WTC11 (cell line): ENCODE data around the gene RPTOR.

Experiments used
- ATF1 ChIP-seq: sonication (generic); formaldehyde crosslinking; IDR thresholded peaks from 2 replicates; pipeline ENCODE4 v1.8.1; 2023; ENCODE audit warnings: mild to moderate bottlenecking, moderate library complexity, missing genetic modification reagents
- CREM ChIP-seq: sonication (generic); formaldehyde crosslinking; IDR thresholded peaks from 2 replicates; pipeline ENCODE4 v1.8.1; 2022; ENCODE audit warnings: mild to moderate bottlenecking, missing genetic modification reagents, moderate library complexity
- E2F4 ChIP-seq: sonication (generic); formaldehyde crosslinking; IDR thresholded peaks from 2 replicates; pipeline ENCODE4 v1.8.1; 2022; ENCODE audit warnings: low read depth, mild to moderate bottlenecking, moderate library complexity, missing genetic modification reagents, borderline replicate concordance
- E2F5 ChIP-seq: sonication (generic); formaldehyde crosslinking; IDR thresholded peaks from 2 replicates; pipeline ENCODE4 v1.8.1; 2022; ENCODE audit warnings: mild to moderate bottlenecking, moderate library complexity, missing genetic modification reagents
- FOXJ3 ChIP-seq: sonication (generic); formaldehyde crosslinking; IDR thresholded peaks from 2 replicates; pipeline ENCODE4 v1.9.0; 2021; ENCODE audit warnings: missing genetic modification reagents, mild to moderate bottlenecking, borderline replicate concordance
- MAX ChIP-seq: sonication (generic); formaldehyde crosslinking; IDR thresholded peaks from 2 replicates; pipeline ENCODE4 v1.8.0; 2022; ENCODE audit warnings: mild to moderate bottlenecking, missing genetic modification reagents
- NFE2L1 ChIP-seq: sonication (generic); formaldehyde crosslinking; IDR thresholded peaks from 2 replicates; pipeline ENCODE4 v1.8.1; 2023; ENCODE audit warnings: missing genetic modification reagents
- NR1H2 ChIP-seq: sonication (generic); formaldehyde crosslinking; IDR thresholded peaks from 2 replicates; pipeline ENCODE4 v1.9.0; 2021; ENCODE audit warnings: mild to moderate bottlenecking, moderate library complexity, missing genetic modification reagents
- ZNF121 ChIP-seq: sonication (generic); formaldehyde crosslinking; IDR thresholded peaks from 2 replicates; pipeline ENCODE4 v1.8.0; 2023; ENCODE audit warnings: missing genetic modification reagents
- ZNF416 ChIP-seq: fragments of 250-450 bp; sonication (Bioruptor Pico); IDR thresholded peaks from 2 replicates; pipeline ENCODE4 v1.9.0; 2021; ENCODE audit warnings: mild to moderate bottlenecking, inconsistent platforms
- TF ChIP-seq, protein P1 (sequence below): fragments of 200-600 bp; IDR thresholded peaks from 2 replicates; pipeline ENCODE4 v1.8.0; 2022; ENCODE audit warnings: antibody characterized with exemption
- TF ChIP-seq, protein P2 (sequence below): sonication (generic); formaldehyde crosslinking; IDR thresholded peaks from 2 replicates; pipeline ENCODE4 v1.8.1; 2023; ENCODE audit warnings: mild to moderate bottlenecking, missing genetic modification reagents, moderate library complexity
- TF ChIP-seq, protein P3 (sequence below): sonication (generic); formaldehyde crosslinking; IDR thresholded peaks from 2 replicates; pipeline ENCODE4 v1.8.1; 2023; ENCODE audit warnings: mild to moderate bottlenecking, missing genetic modification reagents, moderate library complexity
- TF ChIP-seq, protein P4 (sequence below): sonication (generic); formaldehyde crosslinking; IDR thresholded peaks from 2 replicates; pipeline ENCODE4 v1.8.1; 2023; ENCODE audit warnings: mild to moderate bottlenecking, missing genetic modification reagents, borderline replicate concordance

GRCh38 chr17:80507965-80508364 lies 36.7 kb upstream of the RPTOR start:
- TF ChIP-seq, protein P1, sequence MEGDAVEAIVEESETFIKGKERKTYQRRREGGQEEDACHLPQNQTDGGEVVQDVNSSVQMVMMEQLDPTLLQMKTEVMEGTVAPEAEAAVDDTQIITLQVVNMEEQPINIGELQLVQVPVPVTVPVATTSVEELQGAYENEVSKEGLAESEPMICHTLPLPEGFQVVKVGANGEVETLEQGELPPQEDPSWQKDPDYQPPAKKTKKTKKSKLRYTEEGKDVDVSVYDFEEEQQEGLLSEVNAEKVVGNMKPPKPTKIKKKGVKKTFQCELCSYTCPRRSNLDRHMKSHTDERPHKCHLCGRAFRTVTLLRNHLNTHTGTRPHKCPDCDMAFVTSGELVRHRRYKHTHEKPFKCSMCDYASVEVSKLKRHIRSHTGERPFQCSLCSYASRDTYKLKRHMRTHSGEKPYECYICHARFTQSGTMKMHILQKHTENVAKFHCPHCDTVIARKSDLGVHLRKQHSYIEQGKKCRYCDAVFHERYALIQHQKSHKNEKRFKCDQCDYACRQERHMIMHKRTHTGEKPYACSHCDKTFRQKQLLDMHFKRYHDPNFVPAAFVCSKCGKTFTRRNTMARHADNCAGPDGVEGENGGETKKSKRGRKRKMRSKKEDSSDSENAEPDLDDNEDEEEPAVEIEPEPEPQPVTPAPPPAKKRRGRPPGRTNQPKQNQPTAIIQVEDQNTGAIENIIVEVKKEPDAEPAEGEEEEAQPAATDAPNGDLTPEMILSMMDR: no peak
- TF ChIP-seq ATF1 (no peak), E2F5 (CRISPR knock-in tag) (no peak), NFE2L1 (CRISPR knock-in tag) (no peak), MAX (CRISPR knock-in tag) (no peak), NR1H2 (CRISPR knock-in tag) (no peak), CREM (CRISPR knock-in tag) (no peak), E2F4 (CRISPR knock-in tag) (no peak), FOXJ3 (CRISPR knock-in tag) (no peak), ZNF121 (no peak), ZNF416 (CRISPR knock-in tag) (no peak)
- TF ChIP-seq, protein P2, sequence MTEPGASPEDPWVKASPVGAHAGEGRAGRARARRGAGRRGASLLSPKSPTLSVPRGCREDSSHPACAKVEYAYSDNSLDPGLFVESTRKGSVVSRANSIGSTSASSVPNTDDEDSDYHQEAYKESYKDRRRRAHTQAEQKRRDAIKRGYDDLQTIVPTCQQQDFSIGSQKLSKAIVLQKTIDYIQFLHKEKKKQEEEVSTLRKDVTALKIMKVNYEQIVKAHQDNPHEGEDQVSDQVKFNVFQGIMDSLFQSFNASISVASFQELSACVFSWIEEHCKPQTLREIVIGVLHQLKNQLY: no peak
- TF ChIP-seq, protein P3, sequence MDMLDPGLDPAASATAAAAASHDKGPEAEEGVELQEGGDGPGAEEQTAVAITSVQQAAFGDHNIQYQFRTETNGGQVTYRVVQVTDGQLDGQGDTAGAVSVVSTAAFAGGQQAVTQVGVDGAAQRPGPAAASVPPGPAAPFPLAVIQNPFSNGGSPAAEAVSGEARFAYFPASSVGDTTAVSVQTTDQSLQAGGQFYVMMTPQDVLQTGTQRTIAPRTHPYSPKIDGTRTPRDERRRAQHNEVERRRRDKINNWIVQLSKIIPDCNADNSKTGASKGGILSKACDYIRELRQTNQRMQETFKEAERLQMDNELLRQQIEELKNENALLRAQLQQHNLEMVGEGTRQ: no peak
- TF ChIP-seq, protein P4, sequence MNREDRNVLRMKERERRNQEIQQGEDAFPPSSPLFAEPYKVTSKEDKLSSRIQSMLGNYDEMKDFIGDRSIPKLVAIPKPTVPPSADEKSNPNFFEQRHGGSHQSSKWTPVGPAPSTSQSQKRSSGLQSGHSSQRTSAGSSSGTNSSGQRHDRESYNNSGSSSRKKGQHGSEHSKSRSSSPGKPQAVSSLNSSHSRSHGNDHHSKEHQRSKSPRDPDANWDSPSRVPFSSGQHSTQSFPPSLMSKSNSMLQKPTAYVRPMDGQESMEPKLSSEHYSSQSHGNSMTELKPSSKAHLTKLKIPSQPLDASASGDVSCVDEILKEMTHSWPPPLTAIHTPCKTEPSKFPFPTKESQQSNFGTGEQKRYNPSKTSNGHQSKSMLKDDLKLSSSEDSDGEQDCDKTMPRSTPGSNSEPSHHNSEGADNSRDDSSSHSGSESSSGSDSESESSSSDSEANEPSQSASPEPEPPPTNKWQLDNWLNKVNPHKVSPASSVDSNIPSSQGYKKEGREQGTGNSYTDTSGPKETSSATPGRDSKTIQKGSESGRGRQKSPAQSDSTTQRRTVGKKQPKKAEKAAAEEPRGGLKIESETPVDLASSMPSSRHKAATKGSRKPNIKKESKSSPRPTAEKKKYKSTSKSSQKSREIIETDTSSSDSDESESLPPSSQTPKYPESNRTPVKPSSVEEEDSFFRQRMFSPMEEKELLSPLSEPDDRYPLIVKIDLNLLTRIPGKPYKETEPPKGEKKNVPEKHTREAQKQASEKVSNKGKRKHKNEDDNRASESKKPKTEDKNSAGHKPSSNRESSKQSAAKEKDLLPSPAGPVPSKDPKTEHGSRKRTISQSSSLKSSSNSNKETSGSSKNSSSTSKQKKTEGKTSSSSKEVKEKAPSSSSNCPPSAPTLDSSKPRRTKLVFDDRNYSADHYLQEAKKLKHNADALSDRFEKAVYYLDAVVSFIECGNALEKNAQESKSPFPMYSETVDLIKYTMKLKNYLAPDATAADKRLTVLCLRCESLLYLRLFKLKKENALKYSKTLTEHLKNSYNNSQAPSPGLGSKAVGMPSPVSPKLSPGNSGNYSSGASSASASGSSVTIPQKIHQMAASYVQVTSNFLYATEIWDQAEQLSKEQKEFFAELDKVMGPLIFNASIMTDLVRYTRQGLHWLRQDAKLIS (CRISPR knock-in tag): no peak
